Spleen (tissue), 7 donors: ENCODE data around the gene KIF17.

Experiments
- CTCF ChIP-seq, 11 experiments: fragments of 200-600 bp in 7 of 11; fragments of 450-650 bp in 4 of 11; sonication (generic) in 4 of 11; IDR thresholded peaks in 8 of 11; conservative IDR thresholded peaks in 3 of 11; 1 replicate in 7 of 11; 2 replicates in 4 of 11; pipeline versions ENCODE4 v1.4.0 to v1.8.0; 2016 to 2021; ENCODE audit warnings: antibody characterized with exemption in 11 of 11, inconsistent platforms in 4 of 11, mild to moderate bottlenecking in 1 of 11
- POLR2AphosphoS5 ChIP-seq, 3 donors: sonication (generic); formaldehyde crosslinking; IDR thresholded peaks; one replicate each; pipeline ENCODE4 v1.5.1; 2017; ENCODE audit warnings: antibody characterized with exemption in 3 of 3
- donor health status: DM: no; HTN: no; CAD: no; lungs with moderate emphysema.
- donor health status: DM: no; HTN: no; CAD: no.
- donor health status: DM: no; HTN: no; CAD: no.

GRCh38 chr1:20716232-20716631, 1.6 kb downstream of the KIF17 start:
- no peak for TF ChIP-seq CTCF (IDR thresholded peaks at IDR 0.05 in 8 of 11, conservative IDR thresholded peaks at IDR 0.05 in 3 of 11)
- no peak for TF ChIP-seq POLR2AphosphoS5 (IDR thresholded peaks at IDR 0.05)
